HG03558 (cell line): Measurements from ENCODE around the gene MAN2B1.
"Not testable (repeated sequence)": the region's sequence is repeated elsewhere in the genome, so short reads cannot be mapped to it uniquely, and the experiment has no call there.

Source experiments
- ATAC-seq: cut with Tn5 transposase; IDR thresholded peaks from one replicate; pipeline ENCODE4 v1.9.1; 2021; ENCODE audit warnings: moderate number of reproducible peaks; ENCODE audit not compliant: unreplicated experiment; ENCODE audit errors: extremely low read depth

The MAN2B1 gene

DNA sequence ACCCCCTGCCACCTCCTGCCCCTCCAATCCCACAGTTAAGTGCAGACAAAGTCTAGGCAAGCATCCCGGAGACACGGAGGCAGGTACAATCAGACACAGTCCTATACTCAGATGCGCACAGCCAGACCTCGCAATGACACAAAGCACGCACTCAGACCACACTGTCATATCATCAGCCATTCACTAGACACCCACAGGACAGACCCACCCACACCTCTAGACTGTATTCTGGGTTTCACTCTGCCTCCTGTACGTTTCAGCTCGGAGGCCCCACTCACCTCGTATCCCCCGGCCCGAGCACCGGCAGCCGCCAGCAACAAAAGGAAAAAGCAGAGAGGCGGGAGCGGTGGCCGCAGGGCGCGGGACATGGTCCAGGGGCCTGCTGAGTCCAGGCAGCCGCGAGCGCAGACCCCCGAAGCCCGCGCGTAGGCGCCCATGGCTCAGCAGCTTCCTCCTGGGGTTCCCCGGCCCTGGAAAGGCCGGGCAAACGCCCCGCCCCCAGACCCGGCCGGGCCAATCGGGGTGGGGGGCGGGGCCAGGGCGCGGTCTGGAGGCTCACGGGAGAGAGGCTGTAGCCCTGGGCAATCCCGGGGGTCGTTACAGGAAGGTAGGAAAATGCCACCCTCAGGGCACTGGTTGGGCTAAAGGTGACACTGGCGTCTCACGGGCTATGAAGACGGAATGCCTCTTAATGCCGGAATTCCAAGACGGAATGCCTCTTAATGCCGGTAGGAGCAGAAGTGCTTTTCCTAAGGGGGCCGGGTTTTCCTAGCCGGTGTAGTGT is at the start of gene MAN2B1, which contains the start of gene WDR83:
Gene MAN2B1 (minus strand): TSS at position 478 of the 784 bp plus-strand sequence. CDS start 41 bp downstream, at position 437.
Gene WDR83 (plus strand): TSS at position 543 of the 784 bp plus-strand sequence. CDS start 2,984 bp downstream, outside the sequence.
- ATAC-seq, result no peak

DNA sequence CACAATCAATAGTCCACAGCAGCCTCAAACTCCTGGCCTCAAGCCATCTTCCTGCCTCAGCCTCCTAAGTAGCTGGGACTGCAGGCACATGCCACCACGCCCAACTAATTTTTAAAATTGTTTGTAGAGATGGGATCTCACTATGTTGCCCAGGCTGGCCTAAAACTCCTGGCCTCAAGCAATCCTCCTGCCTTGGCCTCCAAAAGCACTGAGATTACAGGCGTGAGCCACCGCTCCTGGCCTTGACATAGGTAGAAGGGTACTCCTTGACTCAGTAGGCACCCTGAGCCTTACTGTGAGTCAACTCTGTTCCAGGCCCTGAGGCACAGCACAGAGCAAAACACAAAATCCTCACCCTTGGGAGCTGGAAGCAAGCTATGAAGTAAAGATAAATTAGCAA is 49.4 kb upstream of the MAN2B1 start:
- ATAC-seq, result no peak

DNA sequence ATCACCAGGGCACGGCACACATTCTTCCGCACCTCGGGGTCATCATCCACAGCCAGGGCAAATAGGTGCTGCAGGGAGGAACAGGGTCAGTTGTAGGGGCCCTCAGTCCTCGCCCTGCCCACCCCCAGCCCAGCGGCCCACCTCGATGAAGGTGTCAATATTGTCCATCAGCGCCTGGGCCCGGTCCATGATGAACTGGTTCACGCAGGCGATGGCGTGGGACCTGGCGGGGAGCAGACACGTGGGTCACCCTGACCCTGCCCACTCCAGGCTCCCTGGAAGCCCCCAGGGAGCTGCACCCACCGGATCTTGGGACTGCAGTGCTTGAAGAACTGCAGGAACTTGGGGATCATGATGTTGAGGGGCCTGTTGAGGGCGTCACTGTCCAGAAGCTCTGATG is 48.6 kb upstream of the MAN2B1 start:
- no peak for ATAC-seq

DNA sequence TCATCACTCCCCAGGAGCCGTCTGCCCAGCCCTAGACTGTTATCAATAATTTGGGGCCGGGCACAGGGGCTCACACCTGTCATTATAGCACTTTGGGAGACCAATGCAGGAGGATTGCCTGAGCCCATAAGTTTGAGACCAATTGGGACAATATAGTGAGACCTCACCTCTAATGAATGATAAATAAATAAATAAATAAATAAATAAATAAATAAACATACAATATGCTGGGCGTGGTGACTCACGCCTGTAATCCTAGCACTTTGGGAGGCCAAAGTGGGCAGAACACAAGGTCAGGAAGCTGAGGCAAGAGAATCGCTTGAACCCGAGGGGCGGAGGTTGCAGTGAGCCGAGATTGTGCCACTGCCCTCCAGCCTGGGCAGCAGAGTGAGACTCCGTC is 46.8 kb upstream of the MAN2B1 start:
- not testable (repeated sequence) for ATAC-seq

DNA sequence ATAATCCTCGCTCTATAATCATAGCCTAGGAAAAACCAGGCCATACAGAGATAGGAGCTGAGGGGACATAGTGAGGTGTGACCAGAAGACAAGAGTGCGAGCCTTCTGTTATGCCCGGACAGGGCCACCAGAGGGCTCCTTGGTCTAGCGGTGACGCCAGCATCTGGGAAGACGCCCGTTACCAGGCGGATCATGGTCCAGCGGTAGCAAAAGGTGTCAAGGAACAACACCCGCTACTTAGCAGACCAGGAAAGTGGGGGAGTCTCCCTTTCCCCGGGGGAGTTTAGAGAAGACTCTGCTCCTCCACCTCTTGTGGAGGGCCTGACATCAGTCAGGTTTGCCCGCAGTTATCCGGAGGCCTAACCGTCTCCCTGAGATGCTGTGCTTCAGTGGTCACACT is 45.5 kb upstream of the MAN2B1 start:
- not testable (repeated sequence) for ATAC-seq

DNA sequence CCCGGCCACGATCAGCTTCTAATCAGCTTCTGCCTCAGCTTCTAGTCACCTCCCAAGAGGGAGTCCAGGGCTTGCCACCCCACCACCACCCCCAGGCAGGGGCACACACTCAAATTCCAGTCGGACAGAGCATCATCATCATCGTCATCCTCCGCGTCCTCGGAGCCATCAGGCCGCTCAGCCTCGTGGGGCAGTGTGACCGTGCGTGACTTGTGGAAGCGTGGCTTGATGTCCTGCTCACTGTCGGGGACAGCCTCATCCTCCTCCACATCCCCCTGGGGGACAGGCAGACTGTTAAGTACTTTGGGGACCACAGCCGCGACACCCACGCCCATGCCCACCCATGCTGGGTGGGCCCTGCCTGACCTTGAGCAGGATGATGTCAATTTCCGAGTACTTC is 44.6 kb upstream of the MAN2B1 start:
- no peak for ATAC-seq

DNA sequence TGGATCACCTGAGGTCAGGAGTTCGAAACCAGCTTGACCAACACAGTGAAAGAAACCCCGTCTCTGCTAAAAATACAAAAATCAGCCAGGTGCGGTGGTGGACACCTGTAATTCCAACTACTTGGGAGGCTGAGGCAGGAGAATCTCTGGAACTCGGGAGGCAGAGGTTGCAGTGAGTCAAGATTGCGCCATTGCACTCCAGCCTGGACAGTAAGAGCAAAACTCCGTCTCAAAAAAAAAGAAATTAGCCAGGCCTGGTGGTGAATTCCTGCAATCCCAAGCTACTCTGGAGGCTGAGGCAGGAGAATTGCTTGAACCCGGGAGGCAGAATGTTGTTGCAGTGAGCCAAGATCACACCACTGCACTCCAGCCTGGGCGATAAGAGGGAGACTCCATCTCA is 42.1 kb upstream of the MAN2B1 start:
- ATAC-seq, result no peak

DNA sequence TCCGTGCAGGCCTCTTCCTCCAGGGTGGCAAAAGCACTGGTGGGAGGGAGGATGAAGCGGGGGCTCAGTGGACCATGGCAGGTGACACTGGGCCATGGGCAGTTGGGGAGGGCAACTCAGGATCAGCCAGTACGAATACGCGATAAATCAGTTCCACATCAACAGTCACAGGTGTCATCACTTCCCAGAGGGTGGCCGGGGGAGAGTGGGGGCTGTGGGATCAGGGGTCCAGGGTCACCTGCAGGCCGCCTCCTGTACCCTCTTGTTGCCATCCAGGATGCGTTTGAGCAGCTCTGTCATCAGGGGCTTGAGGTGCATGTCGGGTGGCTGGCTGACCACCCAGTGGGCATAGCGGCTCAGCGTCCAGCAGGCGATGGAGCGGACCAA is 39.8 kb upstream of the MAN2B1 start:
- ATAC-seq, result no peak

- ATAC-seq, result no peak
These were observed 39.3 kb upstream of the MAN2B1 start for GRCh38 chr19:12705654-12706331.

DNA sequence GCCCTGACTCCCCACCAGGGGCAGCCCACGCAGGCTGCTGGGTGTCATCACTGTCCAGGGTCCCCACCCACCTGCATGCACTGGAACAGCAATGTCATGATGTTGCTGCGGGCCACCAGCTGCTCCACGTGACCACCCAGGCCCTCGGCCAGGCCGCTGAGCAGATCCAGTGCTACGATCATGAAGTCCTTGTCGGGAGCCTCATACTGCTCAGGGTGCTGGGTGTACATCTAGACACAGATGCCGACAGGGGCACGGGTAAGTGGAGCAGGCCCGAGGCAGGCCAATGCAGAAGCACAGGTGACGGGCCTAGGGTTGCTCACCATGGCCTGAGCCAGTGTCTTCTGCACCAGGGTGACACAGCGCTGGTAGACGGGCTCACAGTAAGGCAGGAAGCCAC is 38.6 kb upstream of the MAN2B1 start:
- no peak for ATAC-seq

DNA sequence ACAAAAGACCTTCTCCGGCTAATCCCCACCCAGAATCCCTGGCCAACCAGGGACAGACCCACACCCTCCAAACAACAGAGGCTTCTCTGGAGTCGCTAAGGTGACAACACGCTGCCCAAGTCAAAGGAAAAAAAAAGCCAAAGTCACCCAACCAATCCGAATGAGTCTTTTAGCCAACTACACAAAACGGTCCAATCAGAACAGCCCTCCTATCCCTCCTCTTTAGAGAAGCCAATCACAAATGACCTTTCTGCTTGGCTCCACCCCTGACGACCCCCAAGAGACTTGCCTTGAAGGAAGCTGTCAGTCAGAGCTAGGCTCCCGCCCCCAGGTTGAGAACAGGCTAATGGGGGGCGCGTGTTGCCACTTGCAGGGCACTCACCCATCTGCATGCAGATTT is 36.5 kb upstream of the MAN2B1 start:
- no peak for ATAC-seq

GRCh38 chr19:12701596-12702282 is 35.2 kb upstream of the MAN2B1 start:
- ATAC-seq, result no peak

- no peak for ATAC-seq
These were observed 31.6 kb upstream of the MAN2B1 start for GRCh38 chr19:12698138-12698537.

DNA sequence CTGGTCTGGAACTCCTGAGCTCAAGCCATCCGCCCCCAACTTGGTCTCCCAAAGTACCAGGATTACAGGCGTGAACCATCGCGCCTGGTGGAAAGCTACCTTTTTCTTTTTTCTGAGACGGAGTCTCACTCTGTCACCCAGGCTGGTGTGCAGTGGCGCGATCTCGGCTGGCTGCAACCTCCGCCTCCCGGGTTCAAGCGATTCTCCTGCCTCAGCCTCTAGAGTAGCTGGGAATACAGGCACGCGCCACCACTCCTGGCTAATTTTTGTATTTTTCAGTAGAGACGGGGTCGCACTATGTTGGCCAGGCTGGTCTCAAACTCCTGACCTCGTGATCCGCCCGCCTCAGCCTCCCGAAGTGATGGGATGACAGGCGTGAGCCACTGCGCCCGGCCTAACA is 30.9 kb upstream of the MAN2B1 start:
- ATAC-seq, result not testable (repeated sequence)

DNA sequence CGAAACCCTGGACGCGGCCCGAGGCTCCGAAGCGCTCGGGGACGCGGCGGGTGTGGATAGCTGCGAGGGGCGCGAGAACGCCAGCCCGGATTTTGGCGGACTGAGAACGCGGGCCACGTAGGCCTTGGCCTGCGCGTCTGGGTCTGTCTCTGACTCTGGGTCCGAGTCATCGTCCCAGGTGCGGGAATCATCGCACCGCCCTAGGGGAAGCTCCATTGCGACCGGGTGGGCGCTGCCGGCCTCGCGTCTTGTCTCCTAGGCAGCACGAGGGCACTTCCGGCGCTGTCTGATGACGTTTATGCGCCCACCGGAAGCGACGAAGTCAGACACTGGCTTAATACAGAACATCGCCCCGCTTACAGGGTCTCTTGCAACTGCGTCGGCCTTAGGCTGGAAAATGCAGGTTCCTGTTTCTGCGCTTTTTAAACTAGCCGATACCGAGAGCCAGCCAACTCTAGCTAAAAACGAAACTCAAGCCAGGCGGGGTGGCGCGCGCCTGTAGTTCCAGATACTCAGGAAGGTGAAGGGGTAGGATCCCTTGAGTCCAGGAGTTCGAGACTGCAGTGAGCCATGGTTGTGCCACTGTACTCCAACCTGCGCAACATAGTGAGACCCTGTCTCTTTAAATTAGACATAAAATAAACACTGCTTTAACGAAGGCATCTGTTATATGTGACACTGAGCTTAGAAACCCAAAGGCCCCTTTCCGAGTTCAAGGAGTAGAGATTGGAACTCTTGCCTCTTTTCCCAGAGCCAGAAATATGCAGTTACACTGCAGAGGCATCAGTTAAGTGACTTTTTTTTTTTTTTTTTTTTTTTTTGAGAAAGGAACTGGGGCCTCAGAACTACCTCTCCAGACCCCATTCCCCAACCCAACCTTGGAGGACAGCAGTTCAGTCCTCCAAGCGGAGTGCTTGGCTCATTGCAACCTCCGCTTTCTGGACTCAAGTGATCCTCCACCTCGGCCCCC is 30.1 kb upstream of the MAN2B1 start, which contains the start of gene FBXW9:
Gene FBXW9 (minus strand): TSS at position 266 of the 970 bp plus-strand sequence. CDS start 50 bp downstream, at position 216.
- no peak for ATAC-seq

GRCh38 chr19:12695997-12696365 is 29.4 kb upstream of the MAN2B1 start:
- ATAC-seq, result no peak

GRCh38 chr19:12695514-12695913 is 29.0 kb upstream of the MAN2B1 start:
- no peak for ATAC-seq

GRCh38 chr19:12695096-12695495 is 28.6 kb upstream of the MAN2B1 start:
- no peak for ATAC-seq

DNA sequence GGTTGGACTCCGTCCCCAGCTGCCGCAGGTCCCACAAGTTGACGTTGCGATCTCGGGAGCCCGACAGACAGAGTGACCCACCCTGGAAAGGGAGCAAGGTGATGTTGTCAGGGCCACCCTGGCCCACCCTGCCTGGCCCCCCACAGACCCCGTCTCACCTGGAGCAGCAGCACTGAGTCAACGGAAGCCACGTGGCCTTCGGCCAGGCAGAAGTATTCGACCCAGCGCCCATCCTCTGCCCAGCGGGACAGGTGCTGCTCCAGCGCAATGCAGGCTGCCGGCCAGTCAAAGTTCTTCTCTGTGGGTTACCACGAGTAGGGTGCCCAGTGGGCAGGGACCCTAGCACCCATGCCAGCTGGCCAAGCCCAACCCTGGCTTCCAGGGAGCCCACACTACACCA is 28.1 kb upstream of the MAN2B1 start:
- ATAC-seq, result no peak

GRCh38 chr19:12692960-12693359 is 26.4 kb upstream of the MAN2B1 start:
- ATAC-seq, result no peak
